HFFc6 (cell line): ENCODE results near the gene IRF1. TPM values are rescaled to one million over a fixed set of nuclear protein-coding genes. Genes with fewer than 3 reads are reported as not detected.

Experiments
- DNase-seq: peaks from one replicate; pipeline ENCODE4 v3.0.0-alpha.2; 2018
- H3K27ac Mint-ChIP-seq: 2 replicates; pipeline ENCODE4 v1.8.0; 2020; ENCODE audit warnings: mild to moderate bottlenecking, mixed read lengths
- H3K27me3 Mint-ChIP-seq: 2 replicates; pipeline ENCODE4 v1.8.0; 2021; ENCODE audit warnings: mild to moderate bottlenecking, moderate library complexity, mixed read lengths; ENCODE audit not compliant: insufficient read depth
- H3K36me3 Mint-ChIP-seq: 2 replicates; pipeline ENCODE4 v1.8.0; 2021; ENCODE audit warnings: low read depth, mixed read lengths
- H3K4me1 Mint-ChIP-seq: 2 replicates; pipeline ENCODE4 v1.8.0; 2020; ENCODE audit warnings: low read depth, mixed read lengths
- H3K4me3 Mint-ChIP-seq: 2 replicates; pipeline ENCODE4 v1.8.0; 2020; ENCODE audit warnings: mild to moderate bottlenecking, moderate library complexity, mixed read lengths
- H3K9me3 Mint-ChIP-seq: 2 replicates; pipeline ENCODE4 v1.8.0; 2020; ENCODE audit warnings: mild to moderate bottlenecking, mixed read lengths
- CTCF ChIP-seq: fragments of 200-600 bp; sonication (generic); IDR thresholded peaks from 2 replicates; pipeline ENCODE4 v1.5.0; 2021; ENCODE audit warnings: antibody characterized with exemption, mild to moderate bottlenecking
- total RNA-seq, 6 experiments: library from RNA; stranded (reverse); fragmentation: NEBNext Ultra II Directional; extraction: Animal tissue kit (Norgen Biotek cat#: 25700); gene quantifications; 2 replicates in 1 of 6; 3 replicates in 5 of 6; pipeline ENCODE4 v1.2.3, GENCODE V29; 2021

IRF1 gene
- total RNA-seq, 6 experiments from 2014 or later = 9.8 to 19.7 (median 17.3) TPM

- H3K4me3 Mint-ChIP-seq = peak overlapping the region; percentile 50
- H3K36me3 Mint-ChIP-seq = no peaks in the 10 kb centered on the region
- H3K9me3 Mint-ChIP-seq = no peaks in the 10 kb centered on the region
- no peak for TF ChIP-seq CTCF
- peaks cover 58% of the 10 kb centered on the region for H3K4me1 Mint-ChIP-seq
- peak overlapping the region; percentile 93 for H3K27ac Mint-ChIP-seq
- H3K27me3 Mint-ChIP-seq = no peaks in the 10 kb centered on the region; the same call in 1 of the 2 replicates
- peak; percentile 79 for DNase-seq
These were observed 52.8 kb downstream of the IRF1 start for GRCh38 chr5:132437604-132438266.

GRCh38 chr5:132436936-132437335 is 53.6 kb downstream of the IRF1 start:
- H3K27ac Mint-ChIP-seq = peak overlapping the region; percentile 93
- no peaks in the 10 kb centered on the region; the same call in 1 of the 2 replicates for H3K27me3 Mint-ChIP-seq
- H3K36me3 Mint-ChIP-seq = no peaks in the 10 kb centered on the region
- peaks cover 62% of the 10 kb centered on the region for H3K4me1 Mint-ChIP-seq
- DNase-seq = no peak
- TF ChIP-seq CTCF = no peak
- H3K9me3 Mint-ChIP-seq = no peaks in the 10 kb centered on the region
- 0 out of 2 replicates have a peak overlapping the region, but pooled peaks have one; percentile 50 for H3K4me3 Mint-ChIP-seq

GRCh38 chr5:132435886-132436285 is 54.7 kb downstream of the IRF1 start:
- no peaks in the 10 kb centered on the region; the same call in 1 of the 2 replicates for H3K27me3 Mint-ChIP-seq
- H3K36me3 Mint-ChIP-seq = no peaks in the 10 kb centered on the region
- no peak for DNase-seq
- TF ChIP-seq CTCF = no peak
- H3K4me3 Mint-ChIP-seq = no peak overlapping the region
- H3K4me1 Mint-ChIP-seq = peaks cover 62% of the 10 kb centered on the region
- H3K27ac Mint-ChIP-seq = peak overlapping the region; percentile 33; the same call in 1 of the 2 replicates
- no peaks in the 10 kb centered on the region for H3K9me3 Mint-ChIP-seq

- Mint-ChIP-seq H3K27me3 (no peaks in the 10 kb centered on the region; the same call in 1 of the 2 replicates), H3K36me3 (no peaks in the 10 kb centered on the region), H3K9me3 (no peaks in the 10 kb centered on the region), H3K4me3 (no peak overlapping the region), H3K27ac (no peak overlapping the region), H3K4me1 (peaks cover 60% of the 10 kb centered on the region)
- no peak for DNase-seq
- no peak for TF ChIP-seq CTCF
These were observed 55.1 kb downstream of the IRF1 start for GRCh38 chr5:132435447-132435846.

GRCh38 chr5:132434416-132435286 is 55.9 kb downstream of the IRF1 start:
- H3K27me3 Mint-ChIP-seq = no peaks in the 10 kb centered on the region; the same call in 1 of the 2 replicates
- H3K36me3 Mint-ChIP-seq = no peaks in the 10 kb centered on the region
- H3K4me3 Mint-ChIP-seq = no peak overlapping the region
- H3K9me3 Mint-ChIP-seq = no peaks in the 10 kb centered on the region
- peaks cover 60% of the 10 kb centered on the region for H3K4me1 Mint-ChIP-seq
- no peak overlapping the region for H3K27ac Mint-ChIP-seq
- no peak for TF ChIP-seq CTCF
- no peak for DNase-seq
